ENCODE data around the gene TNFSF12. TPM values are rescaled to one million over a fixed set of nuclear protein-coding genes. Genes with fewer than 3 reads are reported as not detected.

The TNFSF12 gene
- polyA plus RNA-seq, 1 of the 3 experiments (the other 2 are of a cell fraction) = 47.6 TPM

GRCh38 chr17:7573324-7574080 is 24.6 kb downstream of the TNFSF12 start (continued):
- TF ChIP-seq REST (IDR thresholded peaks at IDR 0.05; ENCODE audit: low read depth, low read length) (peak; percentile 60; the same call in 1 of the 2 replicates), TEAD4 (IDR thresholded peaks at IDR 0.05; ENCODE audit: borderline replicate concordance, insufficient read depth) (no peak), GATA2 (CRISPR knock-in tag; IDR thresholded peaks at IDR 0.05) (no peak)

- no peaks in the 10 kb centered on the region for H3K27me3 ChIP-seq (ENCODE audit: insufficient read depth)
- no peaks in the 10 kb centered on the region for H3K9me2 ChIP-seq
- WGBS (ENCODE audit: low lambda C conversion rate) = 9% methylated on average over 14 of the region's 15 CpGs
- H3K36me3 ChIP-seq (replicated peaks in 1 of 2; ENCODE audit: control insufficient read depth in 1 of 2, insufficient read depth in 2 of 2, low read length in 1 of 2) = peaks cover 71 to 74% of the 10 kb centered on the region in 2 experiments
- TF ChIP-seq MEF2A (IDR thresholded peaks at IDR 0.05; ENCODE audit: borderline replicate concordance, low read depth) = no peak
- no peak for TF ChIP-seq REST (IDR thresholded peaks at IDR 0.05; ENCODE audit: low read depth, low read length)
- no peak for TF ChIP-seq FOXJ3 (CRISPR knock-in tag; IDR thresholded peaks at IDR 0.05)
- TF ChIP-seq IRF3 (IDR thresholded peaks at IDR 0.05; ENCODE audit: low read depth, low read length) = no peak
- no peak for TF ChIP-seq TCF12 (IDR thresholded peaks at IDR 0.05)
- peaks cover 22 to 37% of the 10 kb centered on the region in 2 experiments for H3K4me1 ChIP-seq (ENCODE audit: control insufficient read depth in 1 of 2, insufficient read depth in 2 of 2, low read depth in 1 of 2, low read length in 1 of 2)
- H3K79me2 ChIP-seq (ENCODE audit: insufficient read depth) = peaks cover 70% of the 10 kb centered on the region
- no peak overlapping the region for H2AFZ ChIP-seq (ENCODE audit: low read depth)
- H4K20me1 ChIP-seq (ENCODE audit: insufficient read depth) = peaks cover 61% of the 10 kb centered on the region
- DNase-seq = no peak
- H3K4me3 ChIP-seq (ENCODE audit: low read depth in 2 of 2, low read length in 1 of 2) = peak overlapping the region; percentile 98 to 100
- H3K9me3 ChIP-seq = no peaks in the 10 kb centered on the region
- peaks cover 73% of the 10 kb centered on the region for H3F3A ChIP-seq (replicated peaks; ENCODE audit: insufficient read depth)
- peak overlapping the region in 1 of 2 experiments; percentile 92; a peak in 2 of 4 replicates for H3K27ac ChIP-seq (ENCODE audit: low read depth in 2 of 2, low read length in 1 of 2)
- CTCF ChIA-PET = interaction anchor here (1.0 to 5.9 kb wide), 4 partner anchors 13 to 113 kb away, joined by 3 to 40 read pairs (median 6); partner anchors contain the start of genes SENP3 and TP53
- peak overlapping the region; percentile 96 for H3K4me2 ChIP-seq
- H3K9ac ChIP-seq = peak overlapping the region; percentile 100
- POLR2A ChIA-PET = interaction anchor here (0.8 to 4.3 kb wide), 7 partner anchors 10 to 113 kb away, joined by 3 to 37 read pairs (median 5); partner anchors contain the start of genes MPDU1, SAT2, SENP3 and TNFSF13
These were observed 25.5 kb downstream of the TNFSF12 start for GRCh38 chr17:7574176-7574953.
